GM19099 (cell line): Measurements from ENCODE around the gene S100B.

Experiments
- POLR2A ChIP-seq: IDR thresholded peaks from 3 replicates; pipeline ENCODE4 v1.6.1; 2011; ENCODE audit warnings: low read depth; ENCODE audit not compliant: insufficient read length; ENCODE audit errors: extremely low read depth

The S100B gene

DNA sequence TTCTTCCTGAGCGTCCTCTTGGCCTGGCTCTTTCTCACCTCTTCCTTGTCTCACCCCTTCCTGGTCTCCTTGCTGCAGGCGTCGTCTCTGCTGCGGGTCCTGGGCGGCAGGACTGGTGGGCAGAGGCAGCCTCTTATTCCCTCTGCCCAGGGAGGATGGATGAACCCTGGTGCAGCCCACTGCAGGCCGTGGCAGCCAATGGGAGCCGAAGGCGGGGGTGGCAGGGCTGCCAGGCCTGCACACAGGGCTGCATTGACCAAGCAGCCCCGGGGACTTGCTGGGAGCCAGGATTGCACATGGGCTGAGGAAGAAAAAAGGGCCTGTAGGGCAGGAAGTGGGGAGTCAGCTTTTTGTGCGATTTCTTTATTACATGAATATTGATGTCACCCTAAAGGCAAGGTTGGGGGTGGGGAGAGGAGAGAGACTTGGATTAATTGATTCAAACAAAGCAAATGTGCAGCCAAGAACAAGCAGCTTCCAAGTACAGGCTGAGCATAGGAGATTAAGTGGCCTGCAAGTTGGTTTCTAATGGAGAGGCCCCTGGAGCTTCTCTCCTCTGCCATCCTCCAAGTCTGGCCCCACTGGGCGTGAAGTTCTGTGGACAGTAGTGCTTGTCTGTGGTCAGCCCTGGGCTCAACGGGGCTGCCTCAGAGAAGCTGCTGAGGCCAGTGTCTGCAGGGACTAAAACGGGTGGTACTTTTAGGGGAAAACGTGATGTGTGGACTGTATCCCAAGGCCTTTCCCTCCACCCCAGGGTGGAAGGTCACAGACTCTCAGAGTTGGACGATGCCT lies at the start of gene S100B:
Gene S100B (minus strand): TSS at position 108 of the 792 bp plus-strand sequence. CDS start 2,667 bp downstream, outside the sequence.
- no peak for TF ChIP-seq POLR2A

DNA sequence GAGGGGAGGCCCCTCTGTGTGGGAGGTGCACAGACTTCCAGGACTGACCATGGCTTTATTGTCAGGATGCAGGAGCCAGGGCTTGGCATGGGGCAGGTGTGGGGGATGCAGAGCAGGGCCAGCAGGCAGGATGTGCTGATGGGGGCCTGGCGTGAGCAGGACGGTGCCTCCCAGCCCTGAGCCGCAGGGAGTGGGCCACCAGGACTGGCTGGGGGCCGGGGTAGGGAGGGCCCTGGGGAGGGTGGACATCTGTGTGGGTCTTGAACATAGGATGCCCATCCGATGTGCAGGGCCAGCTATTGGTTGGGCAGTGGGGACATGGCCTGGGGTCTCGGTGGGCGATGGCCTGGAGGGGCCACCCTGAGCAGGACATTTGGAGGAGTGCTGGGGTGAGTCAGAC lies 46.2 kb upstream of the S100B start:
- TF ChIP-seq POLR2A: no peak

DNA sequence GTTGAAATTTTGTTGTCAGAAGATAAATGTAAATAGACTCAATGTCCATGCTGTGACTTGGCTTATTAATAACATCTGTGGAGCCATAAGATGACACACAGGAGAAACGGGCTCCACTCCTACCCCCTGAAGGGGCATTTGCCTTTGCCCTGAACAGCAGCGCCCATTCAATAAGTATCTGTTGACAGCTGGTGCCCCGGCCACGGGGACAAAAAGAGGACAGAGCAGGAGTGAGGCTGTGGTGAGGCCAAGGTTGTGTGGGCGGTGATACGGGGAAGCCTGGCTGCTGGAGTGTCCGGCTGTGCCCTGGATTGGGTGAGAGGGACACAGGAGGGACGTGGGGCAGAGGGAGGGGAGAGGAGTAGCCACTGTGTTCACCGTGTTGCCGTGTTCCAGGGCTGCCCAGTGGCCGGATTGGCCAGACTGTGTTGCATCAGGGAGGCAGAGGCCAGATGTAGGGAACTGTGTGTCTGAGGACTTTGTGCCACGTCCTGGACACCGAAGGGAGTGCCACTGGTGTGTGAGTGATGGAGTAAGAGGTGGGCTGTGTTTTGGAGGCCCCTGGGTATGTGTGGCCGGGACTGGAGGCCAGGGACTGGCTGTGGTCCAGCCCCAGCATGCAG lies 45.7 kb upstream of the S100B start:
- TF ChIP-seq POLR2A: no peak

DNA sequence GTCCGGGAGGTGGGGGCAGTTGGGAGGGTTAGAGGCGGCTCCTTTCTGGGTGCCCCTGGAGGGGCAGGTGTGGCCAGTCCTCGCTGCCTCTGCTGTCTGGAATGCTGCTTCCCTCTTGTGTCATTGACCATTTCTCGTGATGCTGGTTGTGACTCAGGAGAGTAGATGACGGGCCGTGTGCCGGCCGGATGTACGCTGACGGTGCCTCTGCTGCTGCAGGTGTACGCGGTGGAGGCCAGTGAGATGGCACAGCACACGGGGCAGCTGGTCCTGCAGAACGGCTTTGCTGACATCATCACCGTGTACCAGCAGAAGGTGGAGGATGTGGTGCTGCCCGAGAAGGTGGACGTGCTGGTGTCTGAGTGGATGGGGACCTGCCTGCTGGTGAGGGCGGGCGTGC lies 44.5 kb upstream of the S100B start:
- no peak for TF ChIP-seq POLR2A

DNA sequence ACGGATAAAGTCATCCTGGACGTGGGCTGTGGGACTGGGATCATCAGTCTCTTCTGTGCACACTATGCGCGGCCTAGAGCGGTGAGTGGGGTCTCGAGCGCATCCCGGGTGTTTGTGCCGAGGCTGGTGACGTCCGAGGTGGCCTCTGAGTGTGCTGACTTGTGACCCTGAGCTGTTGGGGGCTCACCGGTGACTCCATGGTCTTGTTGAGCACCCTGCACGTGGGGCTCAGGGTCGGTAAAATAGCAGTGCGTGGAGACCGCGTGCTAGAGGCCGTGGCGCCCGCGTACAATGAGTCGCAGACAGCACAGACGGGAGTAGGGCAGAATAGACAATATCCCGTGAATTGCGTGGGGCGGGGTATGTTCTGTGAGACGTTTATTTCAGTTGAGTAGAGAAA lies 43.7 kb upstream of the S100B start:
- no peak for TF ChIP-seq POLR2A

DNA sequence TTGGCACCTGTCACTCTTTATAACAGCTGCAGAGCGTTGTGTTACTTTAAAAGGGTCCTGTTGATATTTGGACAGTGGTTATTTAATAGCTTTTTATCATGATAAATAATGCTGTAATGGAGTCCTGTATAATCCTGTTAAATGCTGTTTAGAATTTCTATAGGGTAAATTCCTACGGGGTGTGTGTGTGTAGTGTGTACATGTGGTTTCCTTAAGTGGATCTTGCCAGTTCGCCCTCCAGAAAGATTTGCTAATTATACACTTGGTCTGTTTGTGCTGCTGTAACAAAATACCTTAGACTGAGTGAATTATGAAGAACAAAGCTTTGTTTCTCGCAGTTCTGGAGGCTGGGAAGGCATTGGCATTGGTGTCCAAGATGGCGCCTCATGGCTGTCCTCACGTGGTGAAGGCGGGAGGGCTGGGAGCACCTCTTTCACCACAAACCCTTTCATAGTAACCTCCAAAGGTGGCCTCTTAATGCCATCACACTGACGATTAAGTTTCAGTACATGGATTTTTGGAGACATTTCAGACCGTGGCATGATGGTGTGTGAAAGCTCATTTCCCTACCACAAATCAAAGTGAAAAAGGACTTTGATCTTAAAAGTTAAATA lies 41.8 kb upstream of the S100B start:
- TF ChIP-seq POLR2A: no peak

DNA sequence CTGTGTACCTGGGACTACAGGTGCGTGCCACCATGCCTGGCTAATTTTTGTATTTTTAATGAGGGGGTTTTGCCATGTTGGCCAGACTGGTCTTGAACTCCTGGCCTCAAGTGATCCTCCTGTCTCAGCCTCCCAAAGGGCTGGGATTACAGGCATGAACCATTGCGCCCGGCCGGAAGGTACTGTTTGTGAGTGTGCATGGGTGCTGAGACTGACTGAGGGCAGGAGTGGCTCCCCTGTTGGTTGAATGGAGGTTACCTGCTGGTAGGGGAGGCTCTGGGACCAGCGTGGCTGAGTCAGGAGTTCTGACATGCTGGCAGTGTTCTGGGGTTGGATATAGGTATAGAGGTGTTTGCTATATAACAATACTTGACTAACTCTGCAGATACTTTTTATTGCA lies 41.0 kb upstream of the S100B start:
- no peak for TF ChIP-seq POLR2A

DNA sequence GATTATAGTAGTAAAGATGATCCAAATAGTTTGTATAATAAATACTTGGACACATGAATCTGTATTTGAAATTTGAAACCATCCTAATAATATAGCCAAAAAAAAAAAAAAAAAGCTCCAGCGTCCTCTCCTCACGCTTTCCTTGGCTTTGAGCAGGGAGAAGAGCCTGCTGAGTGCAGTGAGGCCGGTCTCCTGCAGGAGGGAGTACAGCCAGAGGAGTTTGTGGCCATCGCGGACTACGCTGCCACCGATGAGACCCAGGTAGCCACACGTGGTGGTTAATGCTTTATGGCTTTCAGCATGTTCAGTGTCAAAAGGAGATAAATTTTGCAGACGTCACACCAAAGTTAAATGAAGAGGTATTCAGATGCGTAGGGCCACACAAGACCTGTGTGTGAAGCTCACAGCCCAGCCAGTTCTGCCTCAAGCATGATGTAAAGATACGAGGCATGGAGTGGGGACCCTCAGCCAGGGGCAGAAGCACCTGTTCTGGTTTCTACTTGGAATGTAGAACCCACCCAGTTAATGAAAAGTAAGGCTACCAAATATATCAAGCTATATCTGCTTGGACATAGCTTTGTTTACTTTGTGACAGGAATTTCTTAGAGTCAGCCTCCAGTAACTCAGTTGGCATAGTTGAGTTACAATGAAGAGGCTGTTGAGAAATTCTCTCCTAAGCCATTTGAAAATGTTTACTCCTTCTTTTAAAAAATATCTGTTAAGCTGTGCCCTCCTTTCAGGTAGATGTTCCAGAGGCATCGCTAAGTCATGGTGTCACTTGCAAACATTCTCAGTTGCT lies 38.7 kb upstream of the S100B start:
- no peak for TF ChIP-seq POLR2A

DNA sequence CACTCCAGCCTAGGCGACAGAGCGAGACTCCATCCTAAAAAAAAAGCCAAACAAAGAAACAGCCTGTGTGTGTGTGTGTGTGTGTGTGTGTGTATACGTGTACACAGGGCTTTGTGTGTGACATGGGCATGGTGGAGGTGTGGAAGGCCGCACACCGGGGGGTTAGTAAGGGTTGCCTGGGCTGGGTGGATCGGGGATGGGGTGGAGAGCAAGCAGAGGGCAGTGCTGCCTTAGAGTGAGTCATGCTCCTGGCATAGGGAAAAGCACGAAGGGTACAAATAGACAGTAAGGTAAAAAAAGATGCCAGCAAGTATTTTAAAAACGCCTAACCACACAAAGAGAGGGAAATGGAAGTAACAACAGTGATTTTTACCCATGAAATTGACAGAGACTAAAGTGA lies 36.8 kb upstream of the S100B start:
- TF ChIP-seq POLR2A: no peak

DNA sequence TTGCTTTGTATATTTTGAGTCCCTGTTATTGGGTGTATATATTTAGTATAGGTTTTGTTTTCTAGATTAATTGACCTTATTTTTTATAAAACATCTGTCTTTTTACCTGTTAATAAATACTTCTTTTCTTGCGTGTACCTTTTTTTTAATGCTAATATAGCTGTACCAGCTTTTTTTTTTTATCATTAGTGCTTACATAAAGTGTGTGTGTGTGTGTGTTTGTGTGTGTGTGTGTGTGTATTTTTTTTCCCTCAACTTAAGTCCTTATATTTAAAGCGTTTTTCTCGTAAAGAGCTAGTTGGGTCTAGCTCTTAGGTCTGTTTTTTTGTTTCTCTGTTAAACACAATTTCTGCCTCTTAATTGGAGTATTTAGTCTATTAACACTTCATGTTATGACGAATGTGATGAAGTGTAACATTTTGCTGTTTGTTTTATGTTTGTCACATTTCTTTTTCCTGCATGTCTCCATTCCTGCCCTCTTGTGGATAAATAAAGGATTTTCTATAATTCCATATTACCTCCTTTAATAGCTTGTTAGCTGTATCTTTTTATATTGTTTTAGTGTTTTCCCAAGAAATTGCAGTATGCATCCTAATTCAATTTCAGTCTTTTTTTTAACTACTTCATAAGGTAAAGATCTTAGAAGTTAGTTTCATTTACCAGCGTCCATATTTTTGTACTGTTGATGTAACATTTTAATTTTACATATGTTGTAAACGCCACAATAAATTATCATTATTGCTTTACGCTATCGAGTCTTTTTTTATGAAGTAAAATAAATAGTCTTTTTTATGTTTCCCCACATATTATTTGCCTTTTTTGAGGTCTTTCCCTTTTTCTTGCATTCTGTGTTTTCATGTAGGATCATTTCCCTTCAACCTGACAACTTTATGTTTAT lies 34.9 kb upstream of the S100B start:
- no peak for TF ChIP-seq POLR2A

DNA sequence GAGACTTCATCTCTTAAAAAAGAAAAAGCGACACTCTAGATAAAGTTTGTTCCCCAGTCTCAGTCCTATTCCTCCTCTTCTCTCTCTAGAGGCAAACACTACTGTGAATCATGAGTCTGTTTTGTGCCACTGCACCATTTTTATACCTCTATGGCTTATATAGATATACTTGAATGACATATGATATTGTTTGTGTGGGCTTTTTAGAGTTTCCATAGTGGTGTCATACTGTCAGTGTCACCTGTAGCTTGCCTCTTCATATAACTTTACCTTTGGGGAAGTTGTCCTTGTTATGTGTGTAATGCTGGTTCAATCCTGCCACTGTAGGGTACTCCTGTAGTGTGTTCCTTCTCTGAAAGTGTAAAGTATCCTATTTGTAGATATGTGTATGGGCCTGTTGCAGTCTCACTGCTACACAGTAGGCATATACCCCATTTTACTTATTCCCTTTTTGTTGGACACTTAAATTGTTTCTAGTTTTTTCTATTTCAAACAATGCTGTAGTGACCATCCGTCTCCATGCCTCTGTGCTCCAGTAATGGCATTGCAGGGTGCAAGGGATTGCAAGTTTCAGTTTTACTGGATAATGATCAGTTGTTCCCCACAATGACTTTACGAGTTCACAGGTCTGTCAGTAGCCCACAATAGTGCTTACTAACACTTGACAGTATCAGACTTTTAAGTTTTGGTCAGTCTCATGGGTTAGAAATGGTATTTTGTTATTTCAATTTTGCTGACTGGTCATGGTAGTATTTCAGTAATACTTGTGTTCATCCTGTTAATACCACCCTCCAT lies 33.3 kb upstream of the S100B start:
- no peak for TF ChIP-seq POLR2A

DNA sequence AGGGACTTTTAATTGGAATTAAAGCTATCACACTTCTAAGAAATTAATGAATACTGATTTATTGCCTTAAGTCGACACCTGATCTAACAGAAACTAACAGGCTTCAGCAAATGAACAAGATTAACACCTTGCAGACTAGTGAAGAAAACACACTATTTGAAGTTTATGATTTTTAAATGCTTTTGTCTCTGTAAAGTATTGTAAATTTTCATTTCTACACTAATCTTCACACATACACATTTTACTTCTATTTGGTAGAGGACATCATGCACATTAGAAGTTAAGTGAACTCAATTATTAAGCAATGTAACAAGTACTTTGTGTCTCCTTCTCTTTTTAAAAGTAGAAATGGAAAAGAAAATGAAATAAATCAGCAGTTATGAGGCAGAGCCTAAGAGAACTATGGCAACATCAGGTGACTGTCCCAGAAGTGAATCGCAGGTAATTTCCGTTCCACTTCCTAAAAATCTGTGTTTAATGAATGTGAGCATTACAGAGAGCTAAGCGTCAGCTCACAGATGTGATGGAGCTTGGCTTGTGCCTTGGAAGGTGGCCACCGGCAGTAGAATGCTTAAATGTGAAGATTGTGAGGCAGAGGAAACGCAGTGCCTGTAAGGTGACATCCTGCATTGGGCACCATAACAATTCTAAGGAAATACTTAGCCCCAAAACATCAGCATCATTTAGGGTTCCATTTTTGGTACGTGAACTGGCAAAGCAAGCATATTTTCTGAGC lies 31.8 kb upstream of the S100B start:
- no peak for TF ChIP-seq POLR2A

DNA sequence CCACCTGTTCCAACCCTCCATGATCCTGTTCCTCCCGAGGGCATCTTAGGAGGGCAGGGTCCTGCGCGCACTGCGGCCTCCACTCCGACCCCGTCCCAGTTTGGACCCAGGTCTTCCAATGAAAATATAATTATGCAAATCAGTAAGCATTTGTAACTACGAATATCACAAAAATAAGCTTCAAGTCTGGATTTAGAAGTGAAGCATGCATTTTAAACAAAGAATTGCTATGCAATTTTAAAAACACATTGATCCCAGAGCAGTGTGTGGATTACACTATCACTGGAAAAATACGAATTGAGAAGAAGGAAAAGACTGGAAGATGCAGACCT lies 31.3 kb upstream of the S100B start:
- TF ChIP-seq POLR2A: no peak
